SK-N-SH (cell line): Measurements from ENCODE around the gene TOP3A.

Source experiments
- CHD2 ChIP-seq: fragments of 150-350 bp; IDR thresholded peaks from 2 replicates; pipeline ENCODE4 v1.6.1; 2018; ENCODE audit warnings: low read length; ENCODE audit not compliant: partially characterized antibody
- CTCF ChIP-seq: fragments of 200-600 bp; sonication (generic); IDR thresholded peaks from 2 replicates; pipeline ENCODE4 v1.6.1; 2017; ENCODE audit warnings: antibody characterized with exemption, mild to moderate bottlenecking, moderate library complexity
- FOXM1 ChIP-seq: IDR thresholded peaks from 2 replicates; pipeline ENCODE4 v1.4.0; 2012; ENCODE audit warnings: low read depth, mild to moderate bottlenecking
- MXI1 ChIP-seq: IDR thresholded peaks from 2 replicates; pipeline ENCODE4 v1.6.1; 2012; ENCODE audit warnings: mild to moderate bottlenecking, low read depth, low read length, improper control_type of control experiment
- POLR2AphosphoS5 ChIP-seq: IDR thresholded peaks from 2 replicates; pipeline ENCODE4 v1.6.1; 2012; ENCODE audit warnings: low read depth, low read length
- RCOR1 ChIP-seq: fragments of 150-350 bp; IDR thresholded peaks from 2 replicates; pipeline ENCODE4 v1.6.1; 2017; ENCODE audit warnings: antibody characterized with exemption, low read length
- REST ChIP-seq: IDR thresholded peaks from 2 replicates; pipeline ENCODE4 v1.6.1; 2012; ENCODE audit warnings: mild to moderate bottlenecking, low read depth, low read length, moderate library complexity
- SIN3A ChIP-seq: IDR thresholded peaks from 2 replicates; pipeline ENCODE4 v1.6.1; 2012; ENCODE audit warnings: low read depth, mild to moderate bottlenecking, low read length, moderate library complexity, borderline replicate concordance
- SMC3 ChIP-seq: IDR thresholded peaks from 2 replicates; pipeline ENCODE4 v1.6.1; 2012; ENCODE audit warnings: low read depth, low read length, improper control_type of control experiment
- TAF1 ChIP-seq: IDR thresholded peaks from 2 replicates; pipeline ENCODE4 v1.6.1; 2012; ENCODE audit warnings: low read depth, mild to moderate bottlenecking, low read length, moderate library complexity, borderline replicate concordance
- USF2 ChIP-seq: fragments of 150-350 bp; IDR thresholded peaks from 2 replicates; pipeline ENCODE4 v1.6.1; 2017; ENCODE audit warnings: antibody characterized with exemption, low read length, low read depth, borderline replicate concordance

GRCh38 chr17:18315562-18315922 is 748 bp upstream of the TOP3A start:
- TF ChIP-seq USF2: no peak
- TF ChIP-seq RCOR1: no peak
- no peak for TF ChIP-seq REST
- no peak for TF ChIP-seq SIN3A
- no peak for TF ChIP-seq FOXM1
- no peak for TF ChIP-seq TAF1
- no peak for TF ChIP-seq CHD2
- TF ChIP-seq CTCF: no peak
- TF ChIP-seq MXI1: no peak
- TF ChIP-seq SMC3: no peak
- no peak for TF ChIP-seq POLR2AphosphoS5
